Measurements from ENCODE around the gene ETV4. TPM values are rescaled to one million over a fixed set of nuclear protein-coding genes. Genes with fewer than 3 reads are reported as not detected.

ETV4 gene
- total RNA-seq, 1 donor from 2014 or later, result 1.1 TPM

- no peak overlapping the region for H3K27ac ChIP-seq
- no peak overlapping the region for H3K9ac ChIP-seq
- no peak for DNase-seq (ENCODE audit: low spot score)
- H2AFZ ChIP-seq (replicated peaks), result no peak overlapping the region
- no peaks in the 10 kb centered on the region for H3K36me3 ChIP-seq
- Mint-ChIP-seq H3K27me3 (ENCODE audit: insufficient read depth, low read depth) (peaks cover 11% of the 10 kb centered on the region), H3K27ac (no peak overlapping the region), H3K4me1 (peaks cover 8% of the 10 kb centered on the region), H3K4me3 (no peak overlapping the region), H3K9me3 (no peaks in the 10 kb centered on the region), H3K36me3 (no peaks in the 10 kb centered on the region)
- H3K4me2 ChIP-seq, result no peak overlapping the region
- no peak overlapping the region for H3K4me3 ChIP-seq
- H4K20me1 ChIP-seq (ENCODE audit: low read depth), result peaks cover 2% of the 10 kb centered on the region
- H3F3A ChIP-seq (ENCODE audit: low read depth), result peaks cover 3% of the 10 kb centered on the region
- no peaks in the 10 kb centered on the region for H3K79me2 ChIP-seq (ENCODE audit: low read depth)
- H3K27me3 ChIP-seq, result peaks cover 5% of the 10 kb centered on the region
- no peaks in the 10 kb centered on the region for H3K9me3 ChIP-seq (ENCODE audit: low read depth)
- H3K4me1 ChIP-seq, result peaks cover 5% of the 10 kb centered on the region
- TF ChIP-seq CTCF (IDR thresholded peaks at IDR 0.05) (no peak), EZH2phosphoT487 (IDR thresholded peaks at IDR 0.05) (no peak), EZH2 (IDR thresholded peaks at IDR 0.05) (no peak)
Measured at GRCh38 chr17:43568506-43569082, 22.5 kb upstream of the ETV4 start.

GRCh38 chr17:43563600-43564594 lies 17.8 kb upstream of the ETV4 start:
- Histone ChIP-seq H3K27ac (no peak overlapping the region), H3K9ac (no peak overlapping the region), H2AFZ (replicated peaks) (no peak overlapping the region), H3K4me2 (peak overlapping the region; percentile 69), H3K4me3 (peak overlapping the region; percentile 33), H4K20me1 (ENCODE audit: low read depth) (peaks cover 5% of the 10 kb centered on the region), H3K27me3 (peaks cover 5% of the 10 kb centered on the region), H3K9me3 (ENCODE audit: low read depth) (no peaks in the 10 kb centered on the region), H3K79me2 (ENCODE audit: low read depth) (no peaks in the 10 kb centered on the region), H3K36me3 (no peaks in the 10 kb centered on the region), H3K4me1 (peaks cover 20% of the 10 kb centered on the region), H3F3A (ENCODE audit: low read depth) (peaks cover 21% of the 10 kb centered on the region)
- Mint-ChIP-seq H3K9me3 (no peaks in the 10 kb centered on the region), H3K27ac (no peak overlapping the region), H3K4me1 (peaks cover 30% of the 10 kb centered on the region), H3K4me3 (peak overlapping the region; percentile 75), H3K27me3 (ENCODE audit: insufficient read depth, low read depth) (peaks cover 10% of the 10 kb centered on the region), H3K36me3 (no peaks in the 10 kb centered on the region)
- no peak for TF ChIP-seq CTCF (IDR thresholded peaks at IDR 0.05)
- TF ChIP-seq EZH2phosphoT487 (IDR thresholded peaks at IDR 0.05), result no peak
- TF ChIP-seq EZH2 (IDR thresholded peaks at IDR 0.05), result no peak
- no peak for DNase-seq (ENCODE audit: low spot score)

- peaks cover 20% of the 10 kb centered on the region for H3K4me1 ChIP-seq
- Mint-ChIP-seq H3K9me3 (no peaks in the 10 kb centered on the region), H3K27me3 (ENCODE audit: insufficient read depth, low read depth) (peaks cover 11% of the 10 kb centered on the region), H3K4me1 (peaks cover 30% of the 10 kb centered on the region), H3K27ac (peak overlapping the region; percentile 25), H3K4me3 (peak overlapping the region; percentile 75), H3K36me3 (no peaks in the 10 kb centered on the region)
- no peak overlapping the region for H3K27ac ChIP-seq
- H3K9ac ChIP-seq, result no peak overlapping the region
- H3K36me3 ChIP-seq, result no peaks in the 10 kb centered on the region
- peak overlapping the region; percentile 33 for H3K4me3 ChIP-seq
- peaks cover 5% of the 10 kb centered on the region for H3K27me3 ChIP-seq
- H4K20me1 ChIP-seq (ENCODE audit: low read depth), result peaks cover 5% of the 10 kb centered on the region
- H3F3A ChIP-seq (ENCODE audit: low read depth), result peaks cover 21% of the 10 kb centered on the region
- TF ChIP-seq CTCF (IDR thresholded peaks at IDR 0.05), result no peak
- no peak for TF ChIP-seq EZH2 (IDR thresholded peaks at IDR 0.05)
- no peak for TF ChIP-seq EZH2phosphoT487 (IDR thresholded peaks at IDR 0.05)
- H2AFZ ChIP-seq (replicated peaks), result no peak overlapping the region
- H3K79me2 ChIP-seq (ENCODE audit: low read depth), result no peaks in the 10 kb centered on the region
- peak overlapping the region; percentile 69 for H3K4me2 ChIP-seq
- H3K9me3 ChIP-seq (ENCODE audit: low read depth), result no peaks in the 10 kb centered on the region
- peak; percentile 78 for DNase-seq (ENCODE audit: low spot score)
Measured at GRCh38 chr17:43562679-43563599, 16.8 kb upstream of the ETV4 start.

All from neural progenitor cell (in vitro differentiated cells).